GM19452 (cell line): ENCODE measurements around the gene IQGAP1.
"Not testable (repeated sequence)": the region's sequence is repeated elsewhere in the genome, so short reads cannot be mapped to it uniquely, and the experiment has no call there.

Experiments
- ATAC-seq: cut with Tn5 transposase; IDR thresholded peaks from one replicate; pipeline ENCODE4 v1.9.1; 2021; ENCODE audit not compliant: unreplicated experiment

Gene IQGAP1

GRCh38 chr15:90387534-90388461 lies at the start of gene IQGAP1:
IQGAP1 (plus strand) TSS chr15:90388242; CDS start chr15:90388342, 100 bp downstream.
- peak; percentile 94 for ATAC-seq

GRCh38 chr15:90338532-90338931 lies 49.5 kb upstream of the IQGAP1 start:
- no peak for ATAC-seq

GRCh38 chr15:90340345-90340744 lies 47.7 kb upstream of the IQGAP1 start:
- no peak for ATAC-seq

- ATAC-seq = no peak
Measured at GRCh38 chr15:90343302-90343790, 44.7 kb upstream of the IQGAP1 start.

- ATAC-seq = no peak
Measured at GRCh38 chr15:90344662-90345061, 43.4 kb upstream of the IQGAP1 start.

- ATAC-seq = no peak
Measured at GRCh38 chr15:90345857-90346256, 42.2 kb upstream of the IQGAP1 start.

GRCh38 chr15:90347431-90348065 lies 40.5 kb upstream of the IQGAP1 start:
- not testable (repeated sequence) for ATAC-seq

GRCh38 chr15:90348456-90348855 lies 39.6 kb upstream of the IQGAP1 start:
- no peak for ATAC-seq

GRCh38 chr15:90349072-90349471 lies 39.0 kb upstream of the IQGAP1 start:
- ATAC-seq = no peak

GRCh38 chr15:90349821-90350220 lies 38.2 kb upstream of the IQGAP1 start:
- ATAC-seq = no peak

GRCh38 chr15:90351479-90352106 lies 36.4 kb upstream of the IQGAP1 start:
- ATAC-seq = no peak

- peak; percentile 99 for ATAC-seq
Measured at GRCh38 chr15:90352107-90352893, 35.7 kb upstream of the IQGAP1 start, which contains the start of gene ZNF774. ZNF774 (plus strand) TSS chr15:90352284; CDS start chr15:90354661, 2,377 bp downstream.

GRCh38 chr15:90354986-90355385 lies 33.1 kb upstream of the IQGAP1 start:
- no peak for ATAC-seq

- ATAC-seq = no peak
Measured at GRCh38 chr15:90358124-90359033, 29.7 kb upstream of the IQGAP1 start.

GRCh38 chr15:90360746-90361145 lies 27.3 kb upstream of the IQGAP1 start:
- ATAC-seq = no peak

- no peak for ATAC-seq
Measured at GRCh38 chr15:90362936-90363212, 25.2 kb upstream of the IQGAP1 start.

- no peak for ATAC-seq
Measured at GRCh38 chr15:90364251-90364650, 23.8 kb upstream of the IQGAP1 start.

- ATAC-seq = no peak
Measured at GRCh38 chr15:90365414-90366055, 22.5 kb upstream of the IQGAP1 start.

- no peak for ATAC-seq
Measured at GRCh38 chr15:90367576-90367975, 20.5 kb upstream of the IQGAP1 start.
